ENCODE results near the gene ZMYND11. TPM values are rescaled to one million over a fixed set of nuclear protein-coding genes. Genes with fewer than 3 reads are reported as not detected.
A peak's percentile ranks its signal among the peaks of the same experiment; 100 is the strongest.

Gene ZMYND11
- polyA plus RNA-seq, 2 of the 4 experiments (the other 2 are of a cell fraction), result 47.7 to 99.7 TPM

DNA sequence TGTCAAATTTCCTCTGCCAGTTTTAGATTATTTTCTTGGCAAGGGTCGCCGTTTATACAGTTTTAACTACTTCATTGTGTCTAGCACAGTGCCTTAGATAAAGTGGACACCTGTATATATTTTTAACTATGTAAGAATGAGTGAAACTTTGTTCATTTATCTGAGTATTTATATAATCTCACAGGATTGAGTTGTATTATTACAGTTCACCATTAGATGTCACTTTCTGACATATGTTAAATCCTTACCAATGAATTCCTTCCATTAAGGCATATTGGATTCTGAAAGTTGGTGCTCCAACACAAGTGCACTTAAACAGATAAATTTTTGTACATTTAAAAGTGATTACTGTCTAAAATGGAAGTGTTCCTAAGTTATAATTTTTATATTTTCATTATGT lies 43.0 kb downstream of the ZMYND11 start (continued):
- TF ChIP-seq ELK1 (IDR thresholded peaks at IDR 0.05; ENCODE audit: low read depth, low read length) (no peak), CTCF (IDR thresholded peaks at IDR 0.05) (peak; percentile 61), ZC3H11A (IDR thresholded peaks at IDR 0.05) (no peak), MAZ (IDR thresholded peaks at IDR 0.05; ENCODE audit: borderline replicate concordance, low read depth, low read length) (no peak), POLR2AphosphoS2 (conservative IDR thresholded peaks at IDR 0.05; ENCODE audit: low read length) (no peak), KDM1A (IDR thresholded peaks at IDR 0.05; ENCODE audit: low read depth) (no peak), BHLHE40 (IDR thresholded peaks at IDR 0.05; ENCODE audit: low read depth, low read length) (no peak), NPAS2 (CRISPR knock-in tag; IDR thresholded peaks at IDR 0.05; ENCODE audit: borderline replicate concordance) (no peak), EHF (CRISPR knock-in tag; IDR thresholded peaks at IDR 0.05) (no peak), HMGXB4 (CRISPR knock-in tag; IDR thresholded peaks at IDR 0.05; ENCODE audit: borderline replicate concordance) (no peak), CBX2 (IDR thresholded peaks at IDR 0.05; ENCODE audit: borderline replicate concordance, low read depth) (no peak), GATA3 (IDR thresholded peaks at IDR 0.05; ENCODE audit: borderline replicate concordance) (no peak)
- TF ChIP-seq, protein P1, sequence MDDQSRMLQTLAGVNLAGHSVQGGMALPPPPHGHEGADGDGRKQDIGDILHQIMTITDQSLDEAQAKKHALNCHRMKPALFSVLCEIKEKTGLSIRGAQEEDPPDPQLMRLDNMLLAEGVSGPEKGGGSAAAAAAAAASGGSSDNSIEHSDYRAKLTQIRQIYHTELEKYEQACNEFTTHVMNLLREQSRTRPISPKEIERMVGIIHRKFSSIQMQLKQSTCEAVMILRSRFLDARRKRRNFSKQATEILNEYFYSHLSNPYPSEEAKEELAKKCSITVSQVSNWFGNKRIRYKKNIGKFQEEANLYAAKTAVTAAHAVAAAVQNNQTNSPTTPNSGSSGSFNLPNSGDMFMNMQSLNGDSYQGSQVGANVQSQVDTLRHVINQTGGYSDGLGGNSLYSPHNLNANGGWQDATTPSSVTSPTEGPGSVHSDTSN (IDR thresholded peaks at IDR 0.05), result no peak
- TF ChIP-seq, protein P2, sequence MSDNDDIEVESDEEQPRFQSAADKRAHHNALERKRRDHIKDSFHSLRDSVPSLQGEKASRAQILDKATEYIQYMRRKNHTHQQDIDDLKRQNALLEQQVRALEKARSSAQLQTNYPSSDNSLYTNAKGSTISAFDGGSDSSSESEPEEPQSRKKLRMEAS (IDR thresholded peaks at IDR 0.05), result no peak

- FAIRE-seq (no peak), DNase-seq (ENCODE audit: low read depth in 1 of 2, low spot score in 1 of 2) (no peak), ATAC-seq (no peak)
- Histone ChIP-seq H3K4me1 (no peaks in the 10 kb centered on the region), H3K4me2 (no peak overlapping the region), H3K9me3 (peaks cover 4% of the 10 kb centered on the region; the same call in 2 of the 3 replicates), H3K4me3 (no peak overlapping the region), H3K27ac (no peak overlapping the region)
- ChIA-PET POLR2A (no interaction called here), CTCF (no interaction called here)
- TF ChIP-seq NPAS2 (CRISPR knock-in tag; IDR thresholded peaks at IDR 0.05; ENCODE audit: borderline replicate concordance) (no peak), HDAC2 (IDR thresholded peaks at IDR 0.05) (no peak), BHLHE40 (IDR thresholded peaks at IDR 0.05; ENCODE audit: low read depth, low read length) (no peak)
These were observed 43.5 kb downstream of the ZMYND11 start for GRCh38 chr10:178723-179122.

- Histone ChIP-seq H3K4me2 (no peak overlapping the region), H3K4me3 (no peak overlapping the region), H3K4me1 (no peaks in the 10 kb centered on the region), H3K9me3 (peaks cover 16% of the 10 kb centered on the region), H3K27ac (no peak overlapping the region)
- ATAC-seq (no peak), FAIRE-seq (no peak), DNase-seq (ENCODE audit: low read depth in 1 of 2, low spot score in 1 of 2) (no peak)
- WGBS (ENCODE audit: missing lambda C conversion rate), result 92% methylated on average over 6 of the region's 6 CpGs
- ChIA-PET CTCF (interaction anchor here (1.1 kb wide), 1 partner anchor 9 kb away, joined by 3 read pairs; no protein-coding TSS in a partner anchor), POLR2A (no interaction called here)
- TF ChIP-seq MAFK (IDR thresholded peaks at IDR 0.05; ENCODE audit: partially characterized antibody), result no peak
- TF ChIP-seq ZNF302 (CRISPR knock-in tag; IDR thresholded peaks at IDR 0.05), result no peak
- no peak for TF ChIP-seq ZSCAN20 (CRISPR knock-in tag; IDR thresholded peaks at IDR 0.05)
- TF ChIP-seq, protein P1 (IDR thresholded peaks at IDR 0.05), result no peak
- no peak for TF ChIP-seq NR3C1 (IDR thresholded peaks at IDR 0.05)
- no peak for TF ChIP-seq ELK1 (IDR thresholded peaks at IDR 0.05; ENCODE audit: low read depth, low read length)
- no peak for TF ChIP-seq JUNB (IDR thresholded peaks at IDR 0.05)
- no peak for TF ChIP-seq FOSL2 (IDR thresholded peaks at IDR 0.05)
- TF ChIP-seq FOSL2 (CRISPR knock-in tag; IDR thresholded peaks at IDR 0.05), result no peak
- TF ChIP-seq CTCF (IDR thresholded peaks at IDR 0.05), result no peak
- no peak for TF ChIP-seq BHLHE40 (IDR thresholded peaks at IDR 0.05; ENCODE audit: low read depth, low read length)
- TF ChIP-seq CHD2 (IDR thresholded peaks at IDR 0.05; ENCODE audit: low read length, partially characterized antibody), result no peak
These were observed 47.4 kb downstream of the ZMYND11 start for GRCh38 chr10:182441-183201.

All from A549 (cell line).